HG02981 (cell line): ENCODE data around the gene KIAA1755.

Source experiments
- ATAC-seq: cut with Tn5 transposase; IDR thresholded peaks from one replicate; pipeline ENCODE4 v1.9.1; 2021; ENCODE audit warnings: mild to moderate bottlenecking, moderate library complexity; ENCODE audit not compliant: unreplicated experiment

The KIAA1755 gene

GRCh38 chr20:38242848-38243708 is 17.5 kb downstream of the KIAA1755 start:
- no peak for ATAC-seq

- ATAC-seq = no peak
These were observed 19.3 kb downstream of the KIAA1755 start for GRCh38 chr20:38241201-38241600.

- no peak for ATAC-seq
These were observed 21.1 kb downstream of the KIAA1755 start for GRCh38 chr20:38239441-38239840.

- ATAC-seq = no peak
These were observed 21.7 kb downstream of the KIAA1755 start for GRCh38 chr20:38238829-38239228.

GRCh38 chr20:38237381-38237780 is 23.2 kb downstream of the KIAA1755 start:
- ATAC-seq = no peak

GRCh38 chr20:38231531-38232121 is 28.9 kb downstream of the KIAA1755 start:
- ATAC-seq = no peak

- ATAC-seq = no peak
These were observed 29.5 kb downstream of the KIAA1755 start for GRCh38 chr20:38230957-38231526.

GRCh38 chr20:38230253-38230551 is 30.3 kb downstream of the KIAA1755 start:
- no peak for ATAC-seq

- ATAC-seq = no peak
These were observed 30.9 kb downstream of the KIAA1755 start for GRCh38 chr20:38229376-38230252.

GRCh38 chr20:38228436-38228835 is 32.1 kb downstream of the KIAA1755 start:
- no peak for ATAC-seq

- no peak for ATAC-seq
These were observed 32.8 kb downstream of the KIAA1755 start for GRCh38 chr20:38227420-38228360.

- no peak for ATAC-seq
These were observed 34.0 kb downstream of the KIAA1755 start for GRCh38 chr20:38226553-38226952.

GRCh38 chr20:38225900-38226263 is 34.7 kb downstream of the KIAA1755 start:
- ATAC-seq = no peak

GRCh38 chr20:38225240-38225899 is 35.2 kb downstream of the KIAA1755 start:
- ATAC-seq = no peak

- ATAC-seq = no peak
These were observed 36.0 kb downstream of the KIAA1755 start for GRCh38 chr20:38224531-38224930.

- ATAC-seq = no peak
These were observed 36.8 kb downstream of the KIAA1755 start for GRCh38 chr20:38223743-38224100.

GRCh38 chr20:38222923-38223742 is 37.4 kb downstream of the KIAA1755 start:
- ATAC-seq = no peak

GRCh38 chr20:38222231-38222922 is 38.2 kb downstream of the KIAA1755 start:
- ATAC-seq = no peak
